HUES64 (cell line): Measurements from ENCODE around the gene DMPK.
"Not testable (repeated sequence)": the region's sequence is repeated elsewhere in the genome, so short reads cannot be mapped to it uniquely, and the experiment has no call there.

Source experiments
- H3K27ac ChIP-seq: 2 replicates; pipeline ENCODE4 v1.7.0; 2013; ENCODE audit warnings: low read depth, low read length, inconsistent platforms
- H3K27me3 ChIP-seq: 2 replicates; pipeline ENCODE4 v1.6.1; 2013; ENCODE audit warnings: mild to moderate bottlenecking, low read length; ENCODE audit not compliant: insufficient read depth
- H3K36me3 ChIP-seq: 2 replicates; pipeline ENCODE4 v1.6.1; 2013; ENCODE audit warnings: mild to moderate bottlenecking, low read length; ENCODE audit not compliant: insufficient read depth
- H3K4me1 ChIP-seq: 2 replicates; pipeline ENCODE4 v1.6.1; 2013; ENCODE audit warnings: mild to moderate bottlenecking, low read length, moderate library complexity; ENCODE audit not compliant: insufficient read depth
- H3K4me3 ChIP-seq: 2 replicates; pipeline ENCODE4 v1.5.1; 2013; ENCODE audit warnings: mild to moderate bottlenecking, low read length, moderate library complexity
- H3K9ac ChIP-seq: 2 replicates; pipeline ENCODE4 v1.6.1; 2013; ENCODE audit warnings: mild to moderate bottlenecking, low read depth, low read length
- H3K9me3 ChIP-seq: 2 replicates; pipeline ENCODE4 v1.6.1; 2013; ENCODE audit warnings: low read depth, low read length; ENCODE audit not compliant: insufficient read depth
- WGBS: fragments of 150-250, 120-280 bp; methylation state at CpG from one replicate; pipeline ENCODE4 v1.1.7; 2013; ENCODE audit warnings: missing lambda C conversion rate; 5-methylcytosine and 5-hydroxymethylcytosine counted together

DMPK gene

DNA sequence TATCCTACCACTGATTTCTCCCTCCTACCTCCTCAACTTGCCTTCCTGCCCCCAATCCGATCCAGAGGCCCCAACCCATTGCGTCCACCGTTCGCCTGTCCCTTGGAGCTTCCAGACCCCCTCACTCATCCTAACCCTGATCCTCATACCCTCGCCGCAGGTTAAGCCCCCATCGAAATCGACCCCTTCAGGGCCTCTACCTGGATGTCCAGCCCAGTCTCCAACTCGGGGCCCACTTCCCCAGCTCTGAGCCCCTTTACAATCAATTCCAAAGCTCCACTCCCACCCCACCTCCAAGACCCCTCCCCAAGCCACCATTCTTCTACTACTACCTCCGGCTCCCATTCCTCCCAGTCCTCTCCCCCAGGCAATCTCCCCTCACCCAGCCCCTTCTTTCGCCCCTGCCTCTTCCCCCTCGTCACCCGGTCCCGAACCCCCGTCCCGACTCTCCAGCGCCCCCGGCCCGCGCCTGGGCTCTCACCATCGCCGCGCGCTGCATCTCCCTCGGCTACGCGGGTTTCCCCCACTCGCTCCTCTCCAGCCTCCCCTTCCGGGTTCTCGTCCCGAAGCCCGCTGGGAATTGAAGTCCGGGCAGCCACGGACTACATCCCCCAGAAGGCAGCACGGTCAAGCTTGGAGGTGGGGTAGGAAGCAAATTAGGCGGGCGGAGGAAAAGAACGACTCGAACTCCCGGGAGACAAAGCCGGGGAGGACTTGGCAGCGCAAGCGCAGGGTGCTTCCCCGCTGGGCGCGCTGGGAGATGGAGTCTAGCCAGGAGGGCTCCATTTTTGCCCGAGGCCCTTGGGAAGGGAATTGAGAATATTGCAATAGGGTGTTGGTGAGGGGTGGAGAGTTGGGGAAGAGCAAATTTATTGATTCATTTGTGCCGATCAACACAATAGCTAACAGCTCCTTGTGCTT lies 51.7 kb downstream of the DMPK start, which contains the start of gene FBXO46:
Gene FBXO46 (minus strand): TSS at position 529 of the 921 bp plus-strand sequence. CDS start 17,401 bp downstream, outside the sequence.
- H3K27me3 ChIP-seq, result no peaks in the 10 kb centered on the region
- H3K9me3 ChIP-seq, result no peaks in the 10 kb centered on the region
- peak within 1 kb of the TSS; percentile 79 for H3K9ac ChIP-seq
- H3K4me3 ChIP-seq, result peak within 1 kb of the TSS; percentile 87
- peak within 1 kb of the TSS; percentile 50 for H3K27ac ChIP-seq
- WGBS, result 2% methylated on average over 48 of the region's 48 CpGs
- H3K4me1 ChIP-seq, result no peaks in the 10 kb centered on the region
- H3K36me3 ChIP-seq, result no peaks in the 10 kb centered on the region

DNA sequence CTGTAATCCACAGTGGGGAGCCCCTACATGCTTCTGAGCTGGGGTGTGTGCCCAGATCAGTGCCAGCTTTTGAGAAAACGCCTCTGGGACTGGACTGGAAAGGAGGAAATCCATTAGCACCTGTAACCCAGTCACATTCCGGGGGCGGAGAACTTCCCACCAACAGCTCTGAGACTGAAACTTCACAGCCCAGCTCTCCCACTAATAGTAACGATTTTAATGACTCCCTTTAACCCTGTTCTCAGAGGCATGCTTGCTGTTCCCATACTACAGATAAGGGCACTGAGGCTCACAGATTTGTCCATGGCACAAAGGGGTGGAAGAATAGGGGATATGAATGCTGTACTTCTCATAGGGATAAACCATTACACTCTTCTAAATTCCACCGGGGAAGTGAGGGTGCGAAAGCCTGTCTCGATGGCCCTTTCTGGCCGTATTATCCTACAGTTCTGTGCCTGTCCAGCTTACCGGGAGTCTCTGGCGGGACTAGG lies 52.4 kb downstream of the DMPK start:
- peak overlapping the region; percentile 6; the same call in 1 of the 2 replicates for H3K27ac ChIP-seq
- peak overlapping the region; percentile 87 for H3K4me3 ChIP-seq
- WGBS, result 5% methylated on average over 10 of the region's 10 CpGs

GRCh38 chr19:45728683-45729082 lies 53.6 kb downstream of the DMPK start:
- H3K4me3 ChIP-seq, H3K36me3 ChIP-seq, H3K9ac ChIP-seq, H3K27me3 ChIP-seq, H3K9me3 ChIP-seq, H3K27ac ChIP-seq, H3K4me1 ChIP-seq: not testable (repeated sequence)
- 94% methylated on average over 18 of the region's 18 CpGs for WGBS

More for the DNA sequence above, 52.4 kb downstream of the DMPK start:
- Histone ChIP-seq H3K4me1 (no peaks in the 10 kb centered on the region), H3K36me3 (no peaks in the 10 kb centered on the region), H3K9ac (peak overlapping the region; percentile 79), H3K9me3 (no peaks in the 10 kb centered on the region), H3K27me3 (no peaks in the 10 kb centered on the region)

DNA sequence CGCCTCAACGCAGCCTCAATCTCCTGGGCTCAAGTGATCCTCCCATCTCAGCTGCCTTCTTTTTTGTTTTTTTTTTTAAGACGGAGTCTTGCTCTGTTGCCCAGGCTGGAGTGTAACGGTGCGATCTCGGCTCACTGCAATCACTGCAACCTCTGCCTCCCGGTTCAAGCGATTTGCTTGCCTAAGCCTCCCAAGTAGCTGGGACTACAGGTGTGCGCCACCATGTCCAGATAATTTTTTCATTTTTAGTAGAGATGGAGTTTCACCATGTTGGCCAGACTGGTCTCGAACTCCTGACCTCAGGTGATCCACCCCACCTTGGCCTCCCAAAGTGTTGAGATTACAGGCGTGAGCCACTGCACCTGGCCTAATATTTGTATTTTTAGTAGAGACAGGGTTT lies 62.2 kb downstream of the DMPK start:
- not testable (repeated sequence) for H3K9ac ChIP-seq, H3K9me3 ChIP-seq
- H3K36me3 ChIP-seq, result peaks cover 34% of the 10 kb centered on the region

More for the DNA sequence above, 62.2 kb downstream of the DMPK start:
- H3K4me1 ChIP-seq, result peaks cover 16% of the 10 kb centered on the region
- WGBS, result 94% methylated on average over 11 of the region's 11 CpGs
- H3K27me3 ChIP-seq, H3K4me3 ChIP-seq, H3K27ac ChIP-seq: not testable (repeated sequence)
